Ovary (tissue), 3 donors: ENCODE measurements around the gene PSMD10.

Experiments
- POLR2A ChIP-seq: fragments of 450-650 bp; IDR thresholded peaks from one replicate; pipeline ENCODE4 v1.6.1; 2017; ENCODE audit warnings: antibody characterized with exemption, mild to moderate bottlenecking, moderate library complexity
- TF ChIP-seq, protein P1 (sequence below), 3 donors: fragments of 450-650 bp in 2 of 3; fragments of 200-600 bp in 1 of 3; IDR thresholded peaks; one replicate each; pipeline versions ENCODE4 v1.5.1 to v1.8.0; 2016 to 2022; ENCODE audit warnings: antibody characterized with exemption in 3 of 3, mild to moderate bottlenecking in 1 of 3
- donor health status: DM: no; HTN: no; CAD: no.

DNA sequence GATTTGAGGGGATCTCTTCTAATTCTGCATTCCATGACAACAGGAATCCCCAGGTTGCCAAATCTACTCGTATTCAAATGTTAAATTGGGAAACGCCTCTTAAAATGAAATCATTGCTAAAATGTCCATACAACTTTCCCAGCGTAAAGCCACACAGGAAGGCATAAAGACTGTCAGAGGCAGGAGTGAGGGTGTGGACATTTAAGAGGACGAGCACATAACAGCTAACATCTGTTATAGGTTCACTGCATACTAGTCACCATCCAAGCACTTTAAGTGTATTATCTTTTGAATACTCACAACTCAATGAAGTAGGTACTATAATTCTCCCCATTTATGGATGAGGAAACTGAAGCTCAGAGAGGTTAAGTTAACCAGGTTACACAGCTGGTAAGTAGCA, 35.8 kb upstream of the PSMD10 start:
- TF ChIP-seq, protein P1, sequence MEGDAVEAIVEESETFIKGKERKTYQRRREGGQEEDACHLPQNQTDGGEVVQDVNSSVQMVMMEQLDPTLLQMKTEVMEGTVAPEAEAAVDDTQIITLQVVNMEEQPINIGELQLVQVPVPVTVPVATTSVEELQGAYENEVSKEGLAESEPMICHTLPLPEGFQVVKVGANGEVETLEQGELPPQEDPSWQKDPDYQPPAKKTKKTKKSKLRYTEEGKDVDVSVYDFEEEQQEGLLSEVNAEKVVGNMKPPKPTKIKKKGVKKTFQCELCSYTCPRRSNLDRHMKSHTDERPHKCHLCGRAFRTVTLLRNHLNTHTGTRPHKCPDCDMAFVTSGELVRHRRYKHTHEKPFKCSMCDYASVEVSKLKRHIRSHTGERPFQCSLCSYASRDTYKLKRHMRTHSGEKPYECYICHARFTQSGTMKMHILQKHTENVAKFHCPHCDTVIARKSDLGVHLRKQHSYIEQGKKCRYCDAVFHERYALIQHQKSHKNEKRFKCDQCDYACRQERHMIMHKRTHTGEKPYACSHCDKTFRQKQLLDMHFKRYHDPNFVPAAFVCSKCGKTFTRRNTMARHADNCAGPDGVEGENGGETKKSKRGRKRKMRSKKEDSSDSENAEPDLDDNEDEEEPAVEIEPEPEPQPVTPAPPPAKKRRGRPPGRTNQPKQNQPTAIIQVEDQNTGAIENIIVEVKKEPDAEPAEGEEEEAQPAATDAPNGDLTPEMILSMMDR (IDR thresholded peaks at IDR 0.05), result no peak
- TF ChIP-seq POLR2A, result no peak
